Endothelial cell of umbilical vein (primary cell): ENCODE measurements around the gene ATP6AP2.

Source experiments
- CTCF ChIP-seq, 2 donors: IDR thresholded peaks; 1 replicate in 1 of 2; 2 replicates in 1 of 2; pipeline ENCODE4 v1.5.1; 2011; ENCODE audit warnings: low read length in 2 of 2, mild to moderate bottlenecking in 2 of 2, moderate library complexity in 2 of 2, control low read depth in 1 of 2, inconsistent platforms in 1 of 2, low read depth in 1 of 2; ENCODE audit not compliant: insufficient read depth in 1 of 2; ENCODE audit errors: extremely low read depth in 1 of 2
- EZH2 ChIP-seq: IDR thresholded peaks from 2 replicates; pipeline ENCODE4 v1.6.1; 2012; ENCODE audit warnings: borderline replicate concordance, low read depth, mild to moderate bottlenecking, moderate library complexity, low read length, inconsistent platforms; ENCODE audit not compliant: severe bottlenecking
- GATA2 ChIP-seq: IDR thresholded peaks from 2 replicates; pipeline ENCODE4 v1.7.0; 2011; ENCODE audit warnings: low read depth, mild to moderate bottlenecking, moderate library complexity, mixed read lengths, low read length; ENCODE audit not compliant: insufficient read length, insufficient read depth
- JUN ChIP-seq: IDR thresholded peaks from 2 replicates; pipeline ENCODE4 v1.6.1; 2011; ENCODE audit warnings: borderline replicate concordance, low read depth; ENCODE audit not compliant: insufficient read length, insufficient read depth
- POLR2A ChIP-seq: IDR thresholded peaks from 2 replicates; pipeline ENCODE4 v1.6.1; 2012; ENCODE audit warnings: low read depth, mild to moderate bottlenecking, control low read depth, low read length
- POLR2AphosphoS5 ChIP-seq: IDR thresholded peaks from 2 replicates; pipeline ENCODE4 v1.6.1; 2012; ENCODE audit warnings: low read depth, mild to moderate bottlenecking, control low read depth, low read length, moderate library complexity; ENCODE audit not compliant: insufficient read depth

DNA sequence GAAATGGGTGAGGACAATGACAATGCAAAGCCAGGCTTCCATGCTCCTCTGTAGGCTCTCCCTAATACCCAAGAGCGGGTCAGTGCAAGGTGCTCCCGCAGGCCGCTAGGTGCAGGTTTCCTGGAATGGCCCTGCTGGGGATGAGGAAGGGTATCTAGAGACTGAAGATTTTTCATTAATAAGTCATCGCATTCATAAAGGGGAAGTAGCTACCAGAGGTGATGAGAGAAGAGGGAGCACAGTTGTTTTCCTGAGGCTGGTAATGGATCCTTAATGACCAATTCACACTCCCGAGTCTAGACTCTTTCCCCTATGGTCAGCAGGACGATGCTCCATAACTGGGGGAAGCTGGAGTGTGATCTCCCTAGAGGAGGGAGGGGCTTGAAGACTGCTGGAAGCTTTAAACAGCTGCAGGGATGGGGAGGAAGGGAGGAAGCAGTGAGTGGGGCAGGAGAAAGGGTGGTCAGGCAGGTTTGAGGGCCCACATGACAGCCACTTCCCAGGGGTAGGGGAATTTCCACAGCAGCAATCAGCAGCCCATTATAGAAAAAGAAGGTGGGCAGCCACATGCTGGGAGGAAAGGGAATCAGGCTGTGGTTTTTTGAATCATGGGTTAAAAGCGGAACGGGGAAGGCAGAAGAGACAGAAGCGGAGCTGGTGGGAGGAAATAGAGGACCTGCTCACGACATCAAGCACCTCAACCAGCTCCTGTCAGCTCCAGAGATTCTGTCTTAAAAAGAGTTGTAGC is 10.2 kb upstream of the ATP6AP2 start:
- TF ChIP-seq POLR2A, result no peak
- TF ChIP-seq CTCF (IDR thresholded peaks at IDR 0.05; ENCODE audit: extremely low read depth in 1 of 2, insufficient read depth in 1 of 2, low read depth in 1 of 2, low read length in 2 of 2), result no peak
- TF ChIP-seq JUN, result no peak
- TF ChIP-seq EZH2, result no peak
- no peak for TF ChIP-seq POLR2AphosphoS5
- TF ChIP-seq GATA2, result no peak
